ENCODE measurements around the gene FAM47E.

FAM47E gene

DNA sequence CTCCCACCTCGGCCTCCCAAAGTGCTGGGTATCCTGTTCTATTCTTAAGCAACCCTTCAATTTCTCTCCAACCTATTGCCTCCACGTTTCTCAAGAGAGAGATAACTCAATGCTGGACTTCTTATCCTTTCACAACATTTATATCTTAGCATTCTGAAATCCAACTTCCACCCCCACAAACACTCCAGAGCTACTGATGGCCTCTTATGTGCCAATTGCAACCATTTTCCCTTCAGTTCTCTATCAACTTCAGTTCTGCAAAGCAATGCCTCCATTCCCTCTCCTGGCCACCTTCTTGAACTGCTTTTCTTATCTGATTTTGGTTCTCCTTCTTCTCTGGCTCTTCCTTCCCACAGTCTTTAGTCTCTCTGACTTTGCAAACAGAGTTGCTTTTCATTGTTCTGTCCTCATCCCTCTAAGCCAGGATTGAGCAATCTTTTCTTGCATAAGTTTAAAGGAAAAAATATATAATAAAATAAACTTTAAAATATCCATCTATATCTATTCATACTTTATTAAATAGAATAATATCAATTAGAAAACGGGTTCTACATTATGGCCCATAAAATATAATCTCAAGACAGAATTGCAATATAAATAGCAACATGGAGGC lies 51.4 kb downstream of the FAM47E start:
- DNase-seq, result no peak

DNA sequence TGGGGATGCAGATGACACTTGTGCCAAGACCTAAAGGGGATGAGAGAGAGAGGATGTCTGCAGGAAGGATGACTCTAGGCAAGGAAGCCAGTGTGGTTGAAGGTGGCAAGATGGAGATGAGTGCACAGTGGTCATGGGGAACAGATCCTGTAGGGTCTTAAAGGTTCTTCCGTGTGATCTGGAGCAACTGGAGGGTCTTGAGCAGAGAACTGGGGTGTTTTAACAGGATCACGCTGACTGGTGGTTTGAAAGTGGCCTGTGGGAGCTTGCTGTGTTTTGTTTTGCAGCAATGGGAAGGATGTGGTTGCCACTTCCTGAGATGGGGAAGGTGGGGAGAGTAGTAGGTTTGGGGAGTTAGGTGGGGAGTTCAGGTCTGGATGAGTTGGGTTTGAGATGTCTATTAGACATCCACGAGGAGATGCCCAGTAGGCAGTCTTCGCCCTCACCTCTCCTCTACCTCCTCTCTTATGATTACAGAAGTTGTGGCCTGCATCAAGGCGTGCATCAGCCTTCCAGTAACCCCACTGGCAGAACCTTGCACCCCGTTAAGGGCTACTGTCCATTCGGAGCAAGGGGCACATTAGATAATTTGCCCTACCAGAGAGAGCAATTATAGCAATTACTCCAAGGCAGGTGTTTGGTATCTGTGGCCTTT lies 53.6 kb downstream of the FAM47E start:
- DNase-seq, result peak; percentile 24

GRCh38 chr4:76305971-76306881 lies 54.7 kb downstream of the FAM47E start, which contains the start of gene STBD1:
Gene STBD1, plus strand, starts transcription at chr4:76306733. Its CDS starts 37 bp downstream, at chr4:76306770.
- DNase-seq, result peak; percentile 38

- DNase-seq, result peak; percentile 36
These were observed 55.5 kb downstream of the FAM47E start for GRCh38 chr4:76306882-76307659.

GRCh38 chr4:76307660-76308014 lies 56.1 kb downstream of the FAM47E start:
- no peak for DNase-seq

GRCh38 chr4:76308548-76308947 lies 57.0 kb downstream of the FAM47E start:
- DNase-seq, result no peak

DNA sequence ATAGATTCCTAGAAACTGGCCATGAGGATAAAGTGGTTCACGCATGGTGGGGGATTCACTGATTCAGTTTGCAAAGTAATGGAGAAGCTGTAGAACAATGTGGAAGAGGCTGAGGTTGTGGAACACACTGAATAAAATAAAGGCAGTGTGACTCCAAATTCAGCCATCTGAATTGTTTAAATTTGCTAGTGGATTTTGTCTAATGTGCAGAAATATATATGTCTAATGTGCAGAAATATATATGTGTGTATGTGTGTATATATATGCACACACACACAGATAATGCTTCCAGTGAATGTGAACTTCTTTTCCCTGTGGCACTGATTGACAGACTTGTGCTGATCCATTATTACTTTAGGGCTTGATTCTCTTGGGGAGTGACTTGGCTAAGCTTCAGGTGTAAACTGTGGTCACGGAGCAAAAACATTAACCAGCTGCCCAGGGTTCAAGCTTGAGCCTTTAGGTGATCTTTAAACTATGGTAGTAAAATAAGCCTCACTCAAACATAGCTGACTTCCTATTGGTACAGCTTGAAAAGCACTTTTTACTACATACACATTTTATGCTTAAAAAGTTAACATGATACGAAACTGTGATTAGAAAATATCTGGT lies 58.5 kb downstream of the FAM47E start:
- DNase-seq, result no peak

- no peak for DNase-seq
These were observed 59.2 kb downstream of the FAM47E start for GRCh38 chr4:76310683-76311082.

- DNase-seq, result no peak
These were observed 60.4 kb downstream of the FAM47E start for GRCh38 chr4:76311896-76312331.

GRCh38 chr4:76312457-76312856 lies 60.9 kb downstream of the FAM47E start:
- DNase-seq, result no peak

- DNase-seq, result no peak
These were observed 62.0 kb downstream of the FAM47E start for GRCh38 chr4:76313547-76313946.

GRCh38 chr4:76315267-76315918 lies 63.9 kb downstream of the FAM47E start:
- DNase-seq, result no peak

- DNase-seq, result no peak
These were observed 64.6 kb downstream of the FAM47E start for GRCh38 chr4:76316131-76316530.

- no peak for DNase-seq
These were observed 70.7 kb downstream of the FAM47E start for GRCh38 chr4:76322236-76322635.

- no peak for DNase-seq
These were observed 73.6 kb downstream of the FAM47E start for GRCh38 chr4:76325072-76325471.

DNA sequence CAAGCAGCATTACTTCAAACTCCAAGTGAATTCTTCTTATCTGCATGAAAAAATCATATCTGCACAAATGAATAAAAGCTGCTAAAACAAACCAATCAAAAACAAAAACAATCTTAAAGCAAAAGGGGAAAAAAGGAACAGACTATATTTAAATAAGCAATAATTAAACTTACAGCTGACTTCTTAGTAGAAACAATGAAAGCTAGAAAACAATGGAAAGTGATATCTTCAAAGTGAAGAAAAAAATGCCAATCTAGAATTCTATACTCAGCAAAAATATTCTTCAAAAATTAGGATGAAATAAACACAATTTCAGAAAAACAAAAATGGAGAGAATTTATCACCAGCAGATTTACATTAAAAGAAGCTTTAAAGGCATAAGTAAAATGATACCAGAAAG lies 75.0 kb downstream of the FAM47E start:
- DNase-seq, result no peak
